IMR-90 (cell line): Measurements from ENCODE around the gene ITGA3. TPM values are rescaled to one million over a fixed set of nuclear protein-coding genes. Genes with fewer than 3 reads are reported as not detected.

ENCODE experiments used
- ATAC-seq: fragments of 200-7000 bp; cut with Tn5 transposase; 2 replicates; pipeline ENCODE4 v1.9.1; 2020; ENCODE audit warnings: low read depth, mild to moderate bottlenecking, moderate library complexity
- BruUV-seq: library from RNA; stranded (reverse); fragments of 400-500 nt; replicated peaks from 2 replicates; lab custom pipeline; 2021; lab: Mats Ljungman, UMichigan
- CTCF ChIA-PET: fragments of 300-600 bp; formaldehyde crosslinking; extraction: SDS; loops from one replicate; lab custom pipeline; 2021; ENCODE audit warnings: antibody characterized with exemption; lab: Yijun Ruan, JAX
- POLR2A ChIA-PET: fragments of 300-600 bp; sonication (Branson Sonifier 250); formaldehyde crosslinking; loops from one replicate; lab custom pipeline; 2022; ENCODE audit warnings: antibody characterized with exemption; ENCODE audit not compliant: unreplicated experiment; lab: Charles Lee
- DNase-seq: peaks from one replicate; pipeline ENCODE4 v3.0.0; 2013
- H2AFZ ChIP-seq: replicated peaks from 2 replicates; pipeline ENCODE3; 2013; ENCODE audit warnings: low read length, mild to moderate bottlenecking; ENCODE audit not compliant: poor library complexity
- H2AK5ac ChIP-seq: 2 replicates; pipeline ENCODE4 v1.6.1; 2013; ENCODE audit warnings: low read depth, low read length, inconsistent platforms
- H2AK9ac ChIP-seq: replicated peaks from 2 replicates; pipeline ENCODE3; 2013; ENCODE audit warnings: mild to moderate bottlenecking, low read depth, low read length, moderate library complexity; ENCODE audit not compliant: poor library complexity
- H2BK120ac ChIP-seq: 2 replicates; pipeline ENCODE4 v1.6.1; 2013; ENCODE audit warnings: low read depth, low read length, inconsistent platforms
- H2BK15ac ChIP-seq: 3 replicates; pipeline ENCODE4 v1.6.1; 2013; ENCODE audit warnings: low read depth, low read length, inconsistent platforms
- H2BK20ac ChIP-seq: 2 replicates; pipeline ENCODE4 v1.6.1; 2013; ENCODE audit warnings: low read depth, mild to moderate bottlenecking, inconsistent platforms, low read length, moderate library complexity
- H2BK5ac ChIP-seq: 2 replicates; pipeline ENCODE4 v1.6.1; 2013; ENCODE audit warnings: mild to moderate bottlenecking, low read depth, low read length, inconsistent platforms; ENCODE audit not compliant: poor library complexity, severe bottlenecking
- H3K14ac ChIP-seq: replicated peaks from 2 replicates; pipeline ENCODE4 v1.6.1; 2013; ENCODE audit warnings: low read depth, low read length, inconsistent platforms
- H3K18ac ChIP-seq: 2 replicates; pipeline ENCODE4 v1.6.1; 2013; ENCODE audit warnings: low read depth, low read length, control low read depth
- H3K23ac ChIP-seq: 2 replicates; pipeline ENCODE4 v1.6.1; 2013; ENCODE audit warnings: low read depth, low read length, inconsistent platforms
- H3K27ac ChIP-seq: 2 replicates; pipeline ENCODE4 v1.5.1; 2013; ENCODE audit warnings: mild to moderate bottlenecking, control low read depth, low read length; ENCODE audit not compliant: insufficient read depth
- H3K27me3 ChIP-seq: 2 replicates; pipeline ENCODE4 v1.6.1; 2013; ENCODE audit warnings: low read length; ENCODE audit not compliant: control insufficient read depth, insufficient read depth
- H3K36me3 ChIP-seq: 2 replicates; pipeline ENCODE4 v1.6.1; 2013; ENCODE audit warnings: low read length, mixed read lengths; ENCODE audit not compliant: control insufficient read depth, insufficient read depth
- H3K4ac ChIP-seq: 2 replicates; pipeline ENCODE4 v1.6.1; 2013; ENCODE audit warnings: low read depth, low read length, inconsistent platforms
- H3K4me1 ChIP-seq: 2 replicates; pipeline ENCODE4 v1.6.1; 2013; ENCODE audit warnings: low read length, mixed read lengths; ENCODE audit not compliant: control insufficient read depth, insufficient read depth
- H3K4me2 ChIP-seq: 2 replicates; pipeline ENCODE4 v1.6.1; 2013; ENCODE audit warnings: low read depth, mild to moderate bottlenecking, control low read depth, low read length, moderate library complexity
- H3K4me3 ChIP-seq: 2 replicates; pipeline ENCODE4 v1.5.1; 2013; ENCODE audit warnings: low read depth, mild to moderate bottlenecking, control low read depth, low read length, moderate library complexity; ENCODE audit not compliant: insufficient read depth
- H3K56ac ChIP-seq: 2 replicates; pipeline ENCODE4 v1.6.1; 2013; ENCODE audit warnings: low read length, inconsistent platforms; ENCODE audit not compliant: insufficient read depth; ENCODE audit errors: extremely low read depth
- H3K79me1 ChIP-seq, 2 experiments: 2 replicates each; pipeline ENCODE4 v1.6.1; 2013; ENCODE audit warnings: low read length in 2 of 2, inconsistent platforms in 1 of 2, low read depth in 1 of 2
- H3K9ac ChIP-seq: 2 replicates; pipeline ENCODE4 v1.6.1; 2013; ENCODE audit warnings: low read depth, low read length, control low read depth
- H3K9me1 ChIP-seq: 2 replicates; pipeline ENCODE4 v1.6.1; 2013; ENCODE audit warnings: low read length, inconsistent platforms; ENCODE audit not compliant: insufficient read depth
- H3K9me3 ChIP-seq: 2 replicates; pipeline ENCODE4 v1.6.1; 2013; ENCODE audit warnings: low read length; ENCODE audit not compliant: control insufficient read depth, insufficient read depth
- H4K20me1 ChIP-seq: 2 replicates; pipeline ENCODE4 v1.6.1; 2013; ENCODE audit warnings: low read length, inconsistent platforms; ENCODE audit not compliant: insufficient read depth
- H4K5ac ChIP-seq: 2 replicates; pipeline ENCODE4 v1.6.1; 2013; ENCODE audit warnings: mild to moderate bottlenecking, low read depth, low read length, control low read depth
- H4K8ac ChIP-seq, 2 experiments: 2 replicates each; pipeline ENCODE4 v1.6.1; 2013; ENCODE audit warnings: low read depth in 2 of 2, low read length in 2 of 2, control low read depth in 1 of 2, inconsistent platforms in 1 of 2
- H4K91ac ChIP-seq: 2 replicates; pipeline ENCODE4 v1.6.1; 2013; ENCODE audit warnings: low read depth, low read length, inconsistent platforms; ENCODE audit not compliant: insufficient read depth
- BHLHE40 ChIP-seq: fragments of 150-350 bp; IDR thresholded peaks from 2 replicates; pipeline ENCODE4 v1.6.1; 2016; ENCODE audit warnings: mild to moderate bottlenecking, low read depth, low read length
- CEBPB ChIP-seq: IDR thresholded peaks from 2 replicates; pipeline ENCODE4 v1.6.1; 2012; ENCODE audit warnings: low read depth, low read length, improper control_type of control experiment
- CHD1 ChIP-seq: IDR thresholded peaks from 2 replicates; pipeline ENCODE4 v1.6.1; 2012; ENCODE audit warnings: low read depth, low read length, improper control_type of control experiment
- FOS ChIP-seq: fragments of 150-350 bp; IDR thresholded peaks from 2 replicates; pipeline ENCODE4 v1.6.1; 2016; ENCODE audit warnings: low read depth, low read length
- MAFK ChIP-seq: IDR thresholded peaks from 2 replicates; pipeline ENCODE4 v1.6.1; 2012; ENCODE audit warnings: low read depth, low read length, improper control_type of control experiment
- MAZ ChIP-seq: IDR thresholded peaks from 2 replicates; pipeline ENCODE4 v1.6.1; 2012; ENCODE audit warnings: low read depth, mild to moderate bottlenecking, low read length, improper control_type of control experiment, moderate library complexity, borderline replicate concordance
- MXI1 ChIP-seq: IDR thresholded peaks from 2 replicates; pipeline ENCODE4 v1.6.1; 2012; ENCODE audit warnings: low read depth, mild to moderate bottlenecking, low read length, moderate library complexity, borderline replicate concordance
- NFE2L2 ChIP-seq: fragments of 150-350 bp; IDR thresholded peaks from 2 replicates; pipeline ENCODE4 v1.6.1; 2016; ENCODE audit warnings: low read depth, mild to moderate bottlenecking, low read length
- RAD21 ChIP-seq: IDR thresholded peaks from 2 replicates; pipeline ENCODE4 v1.6.1; 2012; ENCODE audit warnings: low read length, improper control_type of control experiment
- RCOR1 ChIP-seq: IDR thresholded peaks from 2 replicates; pipeline ENCODE4 v1.6.1; 2012; ENCODE audit warnings: mild to moderate bottlenecking, low read length, improper control_type of control experiment; ENCODE audit not compliant: insufficient replicate concordance
- WGBS, 2 experiments: methylation state at CpG; one replicate each; pipeline versions ENCODE4 v1.1.5 to v1.1.7; 2013; ENCODE audit warnings: missing lambda C conversion rate in 2 of 2; ENCODE audit not compliant: insufficient read length in 1 of 2; ENCODE audit errors: extremely low coverage in 2 of 2; 5-methylcytosine and 5-hydroxymethylcytosine counted together
- dilution Hi-C: fragments of 300-500 bp; cut with HindIII; formaldehyde crosslinking; loops from one replicate; pipeline ENCODE4 v1.14.3; 2018; ENCODE audit warnings: low sequenced_read_pairs; ENCODE audit not compliant: unreplicated experiment
- in situ Hi-C: fragments of 300-500 bp; cut with MboI; formaldehyde crosslinking; loops from 3 replicates; pipeline ENCODE4 v1.14.3; 2019; ENCODE audit warnings: low sequenced_read_pairs, inconsistent platforms, mixed read lengths
- intact Hi-C: fragments of 100-400 bp; cut with micrococcal nuclease; formaldehyde crosslinking; loops from 2 replicates; pipeline ENCODE4 v1.10.0; 2022
- polyA plus RNA-seq, 3 experiments: library from polyadenylated mRNA; depleted of rRNA; stranded (reverse); fragments of >200 nt; gene quantifications; 2 replicates each; pipeline ENCODE4 v1.2.3, GENCODE V29; 2012; ENCODE audit warnings: low replicate concordance in 1 of 3
- total RNA-seq: library from RNA; depleted of rRNA; stranded (reverse); fragments of >200 nt; gene quantifications from 2 replicates; pipeline ENCODE4 v1.2.3, GENCODE V29; 2012
- TF ChIP-seq, protein P1 (sequence below): conservative IDR thresholded peaks from 2 replicates; pipeline ENCODE4 v1.5.1; 2012; ENCODE audit warnings: mild to moderate bottlenecking, low read depth, low read length, improper control_type of control experiment
- TF ChIP-seq, protein P2 (sequence below): fragments of 150-350 bp; IDR thresholded peaks from 2 replicates; pipeline ENCODE4 v1.6.1; 2017; ENCODE audit warnings: mild to moderate bottlenecking, antibody characterized with exemption, low read length, low read depth
- TF ChIP-seq, protein P3 (sequence below): fragments of 150-350 bp; IDR thresholded peaks from 2 replicates; pipeline ENCODE4 v1.6.1; 2016; ENCODE audit warnings: low read depth, mild to moderate bottlenecking, low read length, moderate library complexity, borderline replicate concordance

Gene ITGA3
- total and polyA plus RNA-seq, 2 of the 4 experiments (the other 2 are of a cell fraction): 78.0 to 202 TPM

DNA sequence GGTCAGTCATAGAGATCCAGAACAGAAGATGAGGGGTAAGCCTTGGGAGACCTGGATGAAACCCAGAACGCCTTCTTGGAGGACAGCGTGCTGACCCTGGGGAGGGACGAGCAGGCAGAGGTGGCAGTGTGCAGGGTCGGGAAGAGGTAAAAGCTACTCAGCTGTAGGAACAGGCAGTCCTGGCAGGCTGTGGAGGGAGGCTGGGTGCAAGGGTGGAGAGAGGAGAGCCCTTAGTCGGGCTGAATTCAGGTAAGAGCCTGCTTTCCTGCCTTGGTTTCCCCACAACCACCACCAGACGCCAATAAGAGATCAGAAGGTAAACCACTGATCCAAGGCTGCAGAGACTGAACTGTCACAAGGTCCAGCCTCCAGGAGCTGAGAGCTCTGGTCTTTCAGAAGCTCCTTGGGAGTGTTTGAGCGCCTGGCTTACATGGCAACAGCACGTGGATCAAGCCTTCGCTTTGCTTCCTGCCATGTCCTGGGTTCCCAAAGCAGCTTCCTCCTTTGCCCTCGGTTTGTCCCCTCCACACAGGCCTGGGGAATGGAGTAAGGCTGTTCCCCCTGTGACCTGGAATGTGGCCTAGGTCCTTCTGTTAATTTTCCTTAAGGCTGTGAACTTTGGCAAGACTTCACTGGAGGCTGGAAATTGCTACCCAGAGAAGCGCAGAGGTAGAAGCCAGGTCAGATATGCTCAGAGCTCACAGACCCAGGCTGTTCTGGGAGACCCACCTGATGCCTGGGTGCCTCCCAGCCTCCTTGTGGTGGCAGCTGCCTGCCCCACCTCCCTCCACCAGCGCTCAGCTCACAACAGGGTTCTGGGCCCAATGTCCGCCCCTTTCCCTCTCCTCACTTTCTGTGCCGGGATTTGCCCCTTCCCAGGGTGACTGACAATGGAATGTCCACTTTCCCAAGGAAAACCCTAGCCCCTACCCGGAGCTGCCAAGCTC lies 35.3 kb downstream of the ITGA3 start:
- Histone ChIP-seq H2AK5ac (no peak overlapping the region), H3K79me1 (peaks cover 6 to 18% of the 10 kb centered on the region in 2 experiments; a peak in 3 of 4 replicates), H3K4me3 (no peak overlapping the region), H4K91ac (no peak overlapping the region), H3K9ac (no peak overlapping the region), H2BK5ac (no peak overlapping the region), H2AFZ (no peak overlapping the region), H3K9me1 (no peaks in the 10 kb centered on the region), H2BK20ac (no peak overlapping the region), H3K27me3 (no peaks in the 10 kb centered on the region), H3K23ac (no peak overlapping the region), H3K27ac (no peak overlapping the region), H3K4me2 (no peak overlapping the region), H4K5ac (no peak overlapping the region), H2BK120ac (no peak overlapping the region), H2BK15ac (no peak overlapping the region), H3K18ac (no peak overlapping the region), H4K20me1 (peaks cover 6% of the 10 kb centered on the region), H2AK9ac (no peak overlapping the region), H3K4me1 (peaks cover 5% of the 10 kb centered on the region; the same call in 1 of the 2 replicates), H3K9me3 (no peaks in the 10 kb centered on the region), H3K36me3 (peaks cover 18% of the 10 kb centered on the region), H4K8ac (no peak overlapping the region), H3K4ac (no peak overlapping the region), H3K56ac (no peak overlapping the region), H3K14ac (no peak overlapping the region)
- no peak for ATAC-seq
- 85% methylated on average over 4 of the region's 15 CpGs; no CpG with 5 or more reads in 1 of the 2 experiments for WGBS, 2 experiments
- dilution Hi-C loops: no loop called here
- ChIA-PET POLR2A (interaction anchor here (0.5 to 0.6 kb wide), 2 partner anchors 35 to 207 kb away, joined by 3 to 4 read pairs; no protein-coding TSS in a partner anchor), CTCF (interaction anchor here (0.6 kb wide), 1 partner anchor 201 kb away, joined by 3 read pairs; no protein-coding TSS in a partner anchor)
- intact Hi-C loops: no loop called here
- TF ChIP-seq MAFK (no peak), NFE2L2 (no peak), MXI1 (no peak), RCOR1 (no peak), RAD21 (no peak), MAZ (no peak), BHLHE40 (no peak), FOS (no peak), CHD1 (no peak), CEBPB (no peak)
- TF ChIP-seq, protein P1, sequence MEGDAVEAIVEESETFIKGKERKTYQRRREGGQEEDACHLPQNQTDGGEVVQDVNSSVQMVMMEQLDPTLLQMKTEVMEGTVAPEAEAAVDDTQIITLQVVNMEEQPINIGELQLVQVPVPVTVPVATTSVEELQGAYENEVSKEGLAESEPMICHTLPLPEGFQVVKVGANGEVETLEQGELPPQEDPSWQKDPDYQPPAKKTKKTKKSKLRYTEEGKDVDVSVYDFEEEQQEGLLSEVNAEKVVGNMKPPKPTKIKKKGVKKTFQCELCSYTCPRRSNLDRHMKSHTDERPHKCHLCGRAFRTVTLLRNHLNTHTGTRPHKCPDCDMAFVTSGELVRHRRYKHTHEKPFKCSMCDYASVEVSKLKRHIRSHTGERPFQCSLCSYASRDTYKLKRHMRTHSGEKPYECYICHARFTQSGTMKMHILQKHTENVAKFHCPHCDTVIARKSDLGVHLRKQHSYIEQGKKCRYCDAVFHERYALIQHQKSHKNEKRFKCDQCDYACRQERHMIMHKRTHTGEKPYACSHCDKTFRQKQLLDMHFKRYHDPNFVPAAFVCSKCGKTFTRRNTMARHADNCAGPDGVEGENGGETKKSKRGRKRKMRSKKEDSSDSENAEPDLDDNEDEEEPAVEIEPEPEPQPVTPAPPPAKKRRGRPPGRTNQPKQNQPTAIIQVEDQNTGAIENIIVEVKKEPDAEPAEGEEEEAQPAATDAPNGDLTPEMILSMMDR: no peak
- TF ChIP-seq, protein P2, sequence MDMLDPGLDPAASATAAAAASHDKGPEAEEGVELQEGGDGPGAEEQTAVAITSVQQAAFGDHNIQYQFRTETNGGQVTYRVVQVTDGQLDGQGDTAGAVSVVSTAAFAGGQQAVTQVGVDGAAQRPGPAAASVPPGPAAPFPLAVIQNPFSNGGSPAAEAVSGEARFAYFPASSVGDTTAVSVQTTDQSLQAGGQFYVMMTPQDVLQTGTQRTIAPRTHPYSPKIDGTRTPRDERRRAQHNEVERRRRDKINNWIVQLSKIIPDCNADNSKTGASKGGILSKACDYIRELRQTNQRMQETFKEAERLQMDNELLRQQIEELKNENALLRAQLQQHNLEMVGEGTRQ: no peak
- TF ChIP-seq, protein P3, sequence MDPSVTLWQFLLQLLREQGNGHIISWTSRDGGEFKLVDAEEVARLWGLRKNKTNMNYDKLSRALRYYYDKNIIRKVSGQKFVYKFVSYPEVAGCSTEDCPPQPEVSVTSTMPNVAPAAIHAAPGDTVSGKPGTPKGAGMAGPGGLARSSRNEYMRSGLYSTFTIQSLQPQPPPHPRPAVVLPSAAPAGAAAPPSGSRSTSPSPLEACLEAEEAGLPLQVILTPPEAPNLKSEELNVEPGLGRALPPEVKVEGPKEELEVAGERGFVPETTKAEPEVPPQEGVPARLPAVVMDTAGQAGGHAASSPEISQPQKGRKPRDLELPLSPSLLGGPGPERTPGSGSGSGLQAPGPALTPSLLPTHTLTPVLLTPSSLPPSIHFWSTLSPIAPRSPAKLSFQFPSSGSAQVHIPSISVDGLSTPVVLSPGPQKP: no peak
- no TSS peak for BruUV-seq
- in situ Hi-C loops: loop anchor here (5.0 kb wide), 1 partner anchor 206 kb away; no protein-coding TSS in a partner anchor
- no peak for DNase-seq
